ENCODE data around the gene SHD.

GRCh38 chr19:4322942-4323665, 44.0 kb downstream of the SHD start:
- TF ChIP-seq EZH2 (IDR thresholded peaks at IDR 0.05; ENCODE audit: low read length, unreplicated experiment) = no peak
- no peak for TF ChIP-seq CTCF (conservative IDR thresholded peaks at IDR 0.05; ENCODE audit: low read depth, low read length)
- no peak for TF ChIP-seq EZH2phosphoT487 (IDR thresholded peaks at IDR 0.05; ENCODE audit: borderline replicate concordance, low read length)
